GM18505 (cell line): Measurements from ENCODE around the gene LINS1.

Experiments used
- ATAC-seq: cut with Tn5 transposase; IDR thresholded peaks from one replicate; pipeline ENCODE4 v1.9.1; 2021; ENCODE audit not compliant: unreplicated experiment
- POLR2A ChIP-seq: IDR thresholded peaks from 4 replicates; pipeline ENCODE4 v1.6.1; 2011; ENCODE audit warnings: borderline replicate concordance; ENCODE audit not compliant: insufficient read depth, insufficient read length; ENCODE audit errors: extremely low read depth

Gene LINS1, protein sequence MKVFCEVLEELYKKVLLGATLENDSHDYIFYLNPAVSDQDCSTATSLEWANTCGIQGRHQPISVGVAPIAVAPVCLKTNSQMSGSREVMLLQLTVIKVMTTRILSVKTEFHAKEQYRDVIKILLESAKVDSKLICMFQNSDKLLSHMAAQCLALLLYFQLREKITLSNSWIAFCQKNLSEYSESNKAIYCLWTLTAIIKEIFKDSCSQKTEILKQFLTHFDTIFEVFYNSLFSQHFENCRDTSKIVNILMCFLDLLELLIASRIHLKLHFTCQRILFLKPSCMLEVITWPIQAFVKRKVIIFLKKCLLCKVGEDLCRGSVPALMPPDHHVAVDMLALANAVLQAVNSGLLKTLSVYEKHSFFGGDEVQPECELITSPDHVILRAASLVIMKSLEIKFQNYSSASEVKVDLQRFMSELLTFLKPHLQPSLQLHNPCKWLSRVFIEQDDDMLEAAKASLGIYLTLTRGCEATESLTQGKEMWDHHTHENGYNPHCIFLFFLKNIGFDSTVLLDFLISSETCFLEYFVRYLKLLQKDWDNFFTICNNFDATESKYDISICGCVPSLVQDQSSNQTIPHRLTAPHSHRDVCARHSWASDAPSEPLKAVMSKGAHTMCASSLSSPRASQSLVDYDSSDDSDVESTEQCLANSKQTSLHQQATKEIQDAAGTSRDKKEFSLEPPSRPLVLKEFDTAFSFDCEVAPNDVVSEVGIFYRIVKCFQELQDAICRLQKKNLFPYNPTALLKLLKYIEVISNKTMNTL

DNA sequence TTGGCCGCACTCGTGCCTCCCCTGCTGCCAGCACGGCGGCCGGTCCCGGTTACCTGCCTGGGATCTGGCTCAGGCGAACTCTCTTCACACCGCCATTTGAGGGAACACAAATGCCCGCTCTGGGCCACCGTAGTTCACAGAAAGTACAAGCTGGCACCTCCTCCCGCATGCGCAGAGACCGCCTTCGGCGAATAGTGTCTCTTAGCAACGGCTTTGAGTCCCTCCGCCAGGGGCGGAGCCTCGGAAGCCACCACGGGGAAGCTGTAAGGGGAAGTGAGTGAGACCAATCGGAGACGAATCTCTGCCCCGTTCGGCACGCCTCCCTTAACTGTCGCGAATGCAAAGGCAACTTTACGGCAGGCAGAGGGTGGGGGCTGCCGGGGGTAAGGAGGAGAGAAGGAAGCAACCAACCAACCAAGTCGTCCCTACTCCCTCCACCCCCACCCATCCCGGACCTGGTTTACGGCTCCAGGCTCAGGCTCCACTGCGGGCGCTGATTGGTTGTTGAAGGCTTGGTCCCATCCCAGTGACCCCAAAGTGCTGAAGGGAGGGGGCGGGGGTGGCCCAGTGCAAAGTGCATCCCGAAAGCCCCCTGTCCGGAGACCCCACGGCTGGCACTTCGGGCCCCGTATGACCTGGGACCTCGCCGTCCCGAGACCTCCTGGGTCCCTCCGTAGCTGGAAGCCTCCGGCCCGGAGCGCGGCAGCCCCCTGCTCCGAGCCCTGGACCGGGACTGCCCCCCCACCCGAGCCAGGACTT lies at the start of gene LINS1, which contains the start of gene ASB7:
Gene LINS1, minus strand, starts transcription at position 121 of the 759 bp plus-strand sequence. CDS start 21,342 bp downstream, outside the sequence.
Gene ASB7, plus strand, starts transcription at position 526 of the 759 bp plus-strand sequence. CDS start 9,628 bp downstream, outside the sequence.
- TF ChIP-seq POLR2A = peak; percentile 56
- peak; percentile 82 for ATAC-seq

DNA sequence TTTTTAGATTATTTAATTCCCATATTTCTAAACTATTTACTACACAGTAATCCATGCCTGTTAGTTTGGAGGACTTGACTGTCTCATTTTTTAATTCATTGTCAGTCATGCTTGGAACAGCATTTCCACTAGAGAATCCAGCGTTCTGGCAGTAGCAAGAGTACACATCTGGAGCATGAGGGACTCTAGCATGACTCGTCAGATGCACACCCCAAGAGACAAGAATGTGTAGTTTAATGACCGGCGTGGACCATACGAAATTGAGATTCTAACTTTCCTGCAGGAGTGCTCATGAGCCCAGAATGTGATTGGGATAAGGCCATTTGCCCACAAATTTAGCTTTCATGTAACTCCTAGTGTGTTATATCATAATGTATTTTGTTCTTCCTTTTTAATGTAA lies 49.3 kb upstream of the LINS1 start:
- no peak for TF ChIP-seq POLR2A
- no peak for ATAC-seq

DNA sequence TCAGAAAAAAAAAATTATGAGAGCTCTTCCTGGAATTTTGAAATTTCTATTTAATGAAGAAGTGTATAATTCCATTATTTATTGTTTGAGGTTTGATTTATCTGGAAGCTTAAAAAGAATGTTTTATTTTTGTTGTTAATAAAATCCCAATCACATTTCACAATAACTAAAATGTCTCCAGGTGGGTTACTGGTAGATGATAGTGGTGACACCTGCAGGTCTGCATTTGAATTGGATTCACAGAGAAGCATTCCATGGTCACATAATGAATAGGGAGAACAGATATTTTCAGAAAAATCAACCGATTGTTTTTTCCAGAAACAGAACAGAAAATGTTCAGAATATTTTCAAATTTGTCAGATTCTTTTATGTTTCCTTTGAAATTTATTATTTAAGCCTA lies 48.7 kb upstream of the LINS1 start:
- TF ChIP-seq POLR2A = no peak
- no peak for ATAC-seq

DNA sequence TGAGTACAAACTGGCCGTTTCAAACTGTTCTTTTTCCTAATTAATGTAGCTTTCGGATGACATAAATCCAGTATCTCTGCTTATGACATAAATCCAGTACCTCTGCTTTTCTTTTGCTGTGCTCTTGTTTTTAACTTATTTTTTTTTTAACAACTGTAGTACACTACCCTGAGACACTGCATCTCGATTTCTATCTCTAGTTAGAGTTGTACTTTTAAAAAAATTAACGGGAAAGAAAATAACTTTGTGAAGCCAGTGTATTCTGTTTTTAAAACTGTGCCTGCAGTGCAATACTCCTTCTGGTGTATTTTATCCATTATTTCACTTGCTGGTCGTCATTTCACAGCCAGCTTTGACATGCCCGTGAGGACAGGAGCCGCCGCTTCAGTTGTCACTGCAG lies 47.0 kb upstream of the LINS1 start:
- no peak for ATAC-seq
- no peak for TF ChIP-seq POLR2A

DNA sequence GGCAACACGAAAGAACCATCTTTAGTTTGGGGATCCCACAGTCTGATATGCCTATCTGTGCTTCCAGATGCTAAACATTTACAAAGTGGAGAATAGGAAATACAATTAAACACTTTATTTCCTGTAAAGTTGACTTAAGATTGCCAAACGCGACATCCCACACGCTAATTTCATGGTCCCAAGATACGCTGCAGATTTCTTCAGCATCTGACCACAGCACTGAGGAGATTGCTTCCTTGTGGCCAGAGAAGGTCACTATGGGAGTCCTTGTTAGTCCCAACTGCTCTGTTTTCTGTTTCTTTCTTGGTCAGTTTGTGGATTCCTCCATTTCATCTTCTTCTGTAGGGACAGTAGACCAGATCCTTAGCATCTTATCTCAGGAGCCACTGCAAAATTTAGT lies 43.7 kb upstream of the LINS1 start:
- ATAC-seq = no peak

DNA sequence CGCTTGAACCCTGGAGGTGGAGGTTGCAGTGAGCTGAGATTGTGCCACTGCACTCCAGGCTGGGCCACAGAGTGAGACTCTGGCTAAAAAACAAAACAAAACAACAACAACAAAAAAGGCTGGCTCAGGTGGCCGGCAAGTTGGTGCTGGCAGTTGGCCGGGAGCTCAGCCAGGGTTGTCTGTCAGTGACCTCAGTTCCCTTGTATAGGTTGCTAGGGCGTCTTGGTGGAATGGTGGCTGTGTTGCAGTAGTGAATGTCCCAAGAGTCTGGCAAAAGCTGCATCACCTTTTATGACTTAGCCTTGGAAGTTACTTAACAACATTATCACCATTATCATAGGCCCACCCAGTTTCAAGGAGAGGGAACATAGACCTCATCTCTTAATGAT lies 41.0 kb upstream of the LINS1 start:
- TF ChIP-seq POLR2A = no peak

More for the DNA sequence above, 43.7 kb upstream of the LINS1 start:
- TF ChIP-seq POLR2A = no peak

DNA sequence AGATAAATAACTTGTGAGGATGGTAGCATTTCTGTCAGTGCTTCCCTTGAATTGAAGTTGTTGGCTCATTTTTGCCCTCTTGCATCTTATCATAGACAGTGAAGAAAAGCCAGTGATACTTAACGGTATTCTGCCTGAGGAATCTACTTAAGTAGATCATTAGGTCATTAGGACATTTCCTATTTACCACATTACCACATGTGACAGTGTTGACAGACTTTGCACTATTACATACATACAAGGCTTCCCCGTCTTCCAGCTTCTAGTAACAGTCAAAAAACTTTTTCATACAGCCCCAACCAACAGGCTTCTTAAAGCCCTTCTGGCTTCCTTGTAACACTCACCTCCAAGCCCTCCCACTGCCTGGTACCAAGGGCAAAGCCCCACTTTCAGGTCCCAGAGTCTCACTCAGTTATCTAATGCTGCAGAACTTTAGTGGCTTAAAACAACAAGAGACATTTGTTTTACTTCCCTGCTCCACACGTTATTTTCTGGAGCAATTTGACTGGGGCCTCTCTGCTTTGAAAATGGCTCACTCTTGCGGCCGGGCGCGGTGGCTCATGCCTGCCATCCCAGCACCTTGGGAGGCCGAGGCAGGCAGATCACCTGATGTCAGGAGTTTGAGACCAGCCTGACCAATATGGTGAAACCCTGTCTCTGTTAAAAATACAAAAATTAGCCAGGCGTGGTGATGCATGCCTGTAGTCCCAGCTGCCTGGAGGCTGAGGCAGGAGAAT lies 40.4 kb upstream of the LINS1 start:
- ATAC-seq = no peak
- TF ChIP-seq POLR2A = no peak

More for the DNA sequence above, 41.0 kb upstream of the LINS1 start:
- ATAC-seq = no peak

DNA sequence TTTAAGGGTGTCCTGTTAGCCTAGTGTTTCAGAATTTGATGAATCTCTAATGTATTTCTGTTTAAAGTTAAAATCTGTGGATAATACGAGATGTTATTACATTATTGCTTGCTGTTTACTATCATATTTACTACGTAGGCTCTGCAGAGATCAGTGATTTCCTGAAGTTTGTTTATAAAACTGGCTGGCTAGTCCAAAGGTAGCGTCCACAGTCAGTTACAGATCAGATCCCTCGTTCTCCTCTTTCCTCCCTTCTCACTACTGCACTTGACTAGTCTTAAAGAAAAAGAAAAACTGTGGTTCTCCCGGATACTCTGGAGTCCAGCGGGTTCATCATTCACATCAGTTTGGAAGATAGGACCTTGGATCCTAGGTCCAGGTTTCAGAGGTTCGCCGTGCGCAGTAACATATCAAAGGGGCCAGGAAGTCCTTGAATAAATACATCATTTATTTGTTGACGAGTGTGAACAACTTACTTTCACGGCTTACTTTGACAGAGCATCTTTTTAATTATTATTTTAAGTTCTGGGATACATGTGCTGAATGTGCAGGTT lies 36.3 kb upstream of the LINS1 start:
- TF ChIP-seq POLR2A = no peak
- no peak for ATAC-seq

DNA sequence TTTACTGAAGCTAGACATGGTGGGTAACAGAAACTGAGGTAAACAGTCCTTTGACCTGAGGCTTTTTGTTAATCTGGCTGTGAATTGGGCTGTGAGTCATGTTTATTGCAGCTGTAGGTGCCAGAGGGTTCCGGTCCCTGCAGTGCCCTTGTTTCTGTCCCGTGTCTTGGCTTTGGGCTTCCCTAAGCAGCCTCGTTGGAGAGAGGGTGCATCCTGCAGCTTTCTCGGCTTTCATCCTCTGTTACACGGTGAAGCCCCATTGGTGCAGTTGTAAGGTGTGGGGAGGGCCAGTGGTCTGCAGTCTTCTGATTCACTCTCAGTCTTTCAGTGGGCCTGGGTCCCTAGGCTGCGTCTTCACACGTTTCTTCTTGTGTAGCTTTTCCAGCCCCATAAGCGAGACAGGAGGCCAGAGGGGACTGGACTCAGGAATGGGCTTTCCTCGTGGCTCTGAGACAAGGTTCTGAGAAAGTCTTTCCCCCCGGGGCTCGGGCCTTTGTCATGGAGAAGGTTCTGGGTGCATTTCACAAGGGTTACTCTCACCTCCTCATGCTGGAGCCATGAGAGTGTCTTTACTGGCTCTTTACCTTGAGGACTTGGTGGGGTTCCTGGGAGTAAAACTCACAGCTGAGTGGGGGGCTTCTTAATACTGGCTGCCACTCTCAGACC lies 33.6 kb upstream of the LINS1 start:
- ATAC-seq = no peak
- TF ChIP-seq POLR2A = no peak

DNA sequence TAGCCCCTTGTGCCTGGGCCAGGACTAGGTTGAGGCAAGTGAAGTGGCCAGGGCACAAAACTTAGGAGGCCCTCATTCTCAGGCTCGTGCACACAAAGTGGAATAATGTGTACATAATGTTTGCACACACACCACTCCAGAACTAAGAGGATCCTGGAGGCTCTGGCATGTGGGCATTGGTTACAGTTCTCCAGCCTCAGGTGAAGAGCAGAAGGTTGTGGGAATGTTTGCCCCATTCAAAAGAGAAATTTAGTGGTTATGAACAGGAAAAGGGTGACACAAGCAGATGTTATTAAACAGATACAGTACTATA lies 31.7 kb upstream of the LINS1 start:
- no peak for ATAC-seq
- TF ChIP-seq POLR2A = no peak

DNA sequence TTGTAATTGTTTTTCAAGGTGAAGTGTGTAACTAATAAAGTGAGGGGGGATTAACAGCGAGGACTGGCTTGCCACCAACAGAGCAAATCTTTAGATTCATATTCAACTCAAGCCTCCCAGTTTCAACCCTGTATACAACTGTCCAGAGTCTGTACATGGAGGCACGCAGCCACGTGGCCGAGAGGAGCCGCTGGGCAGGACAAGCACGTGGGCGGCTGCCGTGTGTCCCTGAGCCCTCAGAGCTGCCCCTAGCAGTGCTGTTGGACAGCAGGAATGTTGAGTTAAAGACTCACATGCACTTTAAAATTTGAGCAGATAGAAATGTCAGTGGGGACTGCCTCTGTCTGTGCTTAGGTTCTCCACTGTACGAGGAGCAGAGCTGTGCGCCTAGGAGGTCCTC lies 29.8 kb upstream of the LINS1 start:
- no peak for TF ChIP-seq POLR2A
- no peak for ATAC-seq

DNA sequence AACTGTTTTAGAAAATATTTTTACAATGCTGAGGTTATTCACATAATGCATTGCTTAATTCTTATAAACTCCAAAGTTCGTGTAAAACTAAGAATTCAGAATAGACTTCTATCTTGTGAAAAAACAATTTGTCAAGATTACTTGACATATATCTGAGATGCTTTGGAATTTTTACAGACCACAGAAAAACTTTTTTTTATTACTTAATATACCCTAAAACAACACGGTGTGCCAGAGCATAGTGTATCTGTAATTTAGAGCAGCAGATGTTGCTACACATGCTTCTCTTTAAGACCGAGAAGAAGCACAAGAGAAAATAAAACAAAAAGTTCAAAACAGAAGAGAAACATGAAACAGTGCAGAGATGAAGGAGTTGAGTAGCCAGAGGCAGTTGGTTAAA lies 26.8 kb upstream of the LINS1 start:
- no peak for ATAC-seq
- TF ChIP-seq POLR2A = no peak
